Prostate gland (tissue), 2 donors: ENCODE results near the gene ZNF827.

Source experiments
- POLR2A ChIP-seq: fragments of 450-650 bp; IDR thresholded peaks from one replicate; pipeline ENCODE4 v1.6.1; 2016; ENCODE audit warnings: antibody characterized with exemption, mild to moderate bottlenecking
- POLR2AphosphoS5 ChIP-seq: sonication (generic); formaldehyde crosslinking; IDR thresholded peaks from one replicate; pipeline ENCODE4 v1.6.1; 2017; ENCODE audit warnings: antibody characterized with exemption
- TF ChIP-seq, protein P1 (sequence below), 4 experiments: fragments of 200-600 bp in 2 of 4; fragments of 450-650 bp in 2 of 4; sonication (generic) in 2 of 4; IDR thresholded peaks; 1 replicate in 3 of 4; 2 replicates in 1 of 4; pipeline ENCODE4 v1.5.1; 2016 to 2019; ENCODE audit warnings: antibody characterized with exemption in 4 of 4, mild to moderate bottlenecking in 2 of 4, moderate library complexity in 2 of 4

DNA sequence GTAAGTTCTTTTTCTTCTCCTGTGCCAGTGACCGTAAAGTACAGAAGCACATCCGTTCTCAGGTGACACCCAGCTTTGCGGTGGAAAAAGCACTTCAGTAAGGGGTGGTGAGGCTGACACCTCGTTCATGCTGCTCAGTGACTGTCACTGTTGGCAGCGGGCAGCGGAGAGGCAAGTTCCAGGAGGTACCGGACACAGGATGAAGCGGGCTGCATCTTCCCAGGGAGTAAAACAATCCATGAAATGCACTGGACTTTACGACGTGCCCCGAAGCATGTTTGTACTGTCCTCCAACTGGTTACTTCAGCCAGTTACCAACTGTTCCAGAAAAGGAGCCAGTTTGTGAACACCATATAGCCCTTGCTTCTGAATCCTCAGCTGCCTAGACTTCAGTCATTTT, 110.7 kb downstream of the ZNF827 start:
- no peak for TF ChIP-seq POLR2AphosphoS5
- TF ChIP-seq POLR2A: no peak
- TF ChIP-seq, protein P1, sequence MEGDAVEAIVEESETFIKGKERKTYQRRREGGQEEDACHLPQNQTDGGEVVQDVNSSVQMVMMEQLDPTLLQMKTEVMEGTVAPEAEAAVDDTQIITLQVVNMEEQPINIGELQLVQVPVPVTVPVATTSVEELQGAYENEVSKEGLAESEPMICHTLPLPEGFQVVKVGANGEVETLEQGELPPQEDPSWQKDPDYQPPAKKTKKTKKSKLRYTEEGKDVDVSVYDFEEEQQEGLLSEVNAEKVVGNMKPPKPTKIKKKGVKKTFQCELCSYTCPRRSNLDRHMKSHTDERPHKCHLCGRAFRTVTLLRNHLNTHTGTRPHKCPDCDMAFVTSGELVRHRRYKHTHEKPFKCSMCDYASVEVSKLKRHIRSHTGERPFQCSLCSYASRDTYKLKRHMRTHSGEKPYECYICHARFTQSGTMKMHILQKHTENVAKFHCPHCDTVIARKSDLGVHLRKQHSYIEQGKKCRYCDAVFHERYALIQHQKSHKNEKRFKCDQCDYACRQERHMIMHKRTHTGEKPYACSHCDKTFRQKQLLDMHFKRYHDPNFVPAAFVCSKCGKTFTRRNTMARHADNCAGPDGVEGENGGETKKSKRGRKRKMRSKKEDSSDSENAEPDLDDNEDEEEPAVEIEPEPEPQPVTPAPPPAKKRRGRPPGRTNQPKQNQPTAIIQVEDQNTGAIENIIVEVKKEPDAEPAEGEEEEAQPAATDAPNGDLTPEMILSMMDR (IDR thresholded peaks at IDR 0.05): no peak
